ENCODE data around the gene PCGF1. TPM values are rescaled to one million over a fixed set of nuclear protein-coding genes. Genes with fewer than 3 reads are reported as not detected.
A peak's percentile ranks its signal among the peaks of the same experiment; 100 is the strongest.

PCGF1 gene
- total and polyA plus RNA-seq, 2 of the 4 experiments (the other 2 are of a cell fraction) = 23.4 to 31.4 TPM

GRCh38 chr2:74471332-74472065, 36.0 kb downstream of the PCGF1 start:
- H3K36me3 ChIP-seq (ENCODE audit: control insufficient read depth, insufficient read depth, low read length) = peaks cover 15% of the 10 kb centered on the region
- H3K4me1 ChIP-seq (ENCODE audit: control insufficient read depth, insufficient read depth, low read length) = peaks cover 4% of the 10 kb centered on the region; the same call in 1 of the 2 replicates
- H3K9me3 ChIP-seq (ENCODE audit: control insufficient read depth, insufficient read depth, low read length) = no peaks in the 10 kb centered on the region
- H2AK5ac ChIP-seq (ENCODE audit: low read depth, low read length) = no peak overlapping the region
- H3K4ac ChIP-seq (ENCODE audit: low read depth, low read length) = peak overlapping the region; percentile 95
- intact Hi-C loops (cut with micrococcal nuclease) (no loop called here), dilution Hi-C loops (cut with HindIII; ENCODE audit: low sequenced_read_pairs, unreplicated experiment) (no loop called here), in situ Hi-C loops (cut with MboI; ENCODE audit: low sequenced_read_pairs) (no loop called here)
- H2BK20ac ChIP-seq (ENCODE audit: low read depth, low read length) = no peak overlapping the region
- peak overlapping the region; percentile 65; the same call in 1 of the 2 replicates for H3K23ac ChIP-seq (ENCODE audit: low read depth, low read length)
- peak overlapping the region; percentile 97 to 98 for H4K8ac ChIP-seq (ENCODE audit: low read depth in 2 of 2, low read length in 2 of 2)
- ChIA-PET POLR2A (ENCODE audit: unreplicated experiment) (no interaction called here), CTCF (no interaction called here)
- peak overlapping the region; percentile 34 for H2BK5ac ChIP-seq (ENCODE audit: low read depth, low read length, poor library complexity, severe bottlenecking)
- H2AFZ ChIP-seq (replicated peaks; ENCODE audit: low read length, poor library complexity) = no peak overlapping the region
- H3K27me3 ChIP-seq (ENCODE audit: control insufficient read depth, insufficient read depth, low read length) = no peaks in the 10 kb centered on the region
- no peaks in the 10 kb centered on the region for H3K9me1 ChIP-seq (ENCODE audit: insufficient read depth, low read length)
- H4K91ac ChIP-seq (ENCODE audit: insufficient read depth, low read depth, low read length) = 0 out of 2 replicates have a peak overlapping the region, but pooled peaks have one; percentile 87
- ATAC-seq (ENCODE audit: low read depth) (no peak), DNase-seq (no peak)
- peaks cover 3 to 26% of the 10 kb centered on the region in 2 experiments; a peak in 2 of 4 replicates for H3K79me1 ChIP-seq (ENCODE audit: low read depth in 1 of 2, low read length in 2 of 2)
- no peak overlapping the region for H2BK15ac ChIP-seq (ENCODE audit: low read depth, low read length)
- peak overlapping the region; percentile 91 for H3K27ac ChIP-seq (ENCODE audit: insufficient read depth, low read length)
- BruUV-seq (replicated peaks) = no TSS peak
- H4K5ac ChIP-seq (ENCODE audit: low read depth, low read length) = peak overlapping the region; percentile 95
- WGBS, 2 experiments (ENCODE audit: extremely low coverage in 2 of 2, insufficient read length in 1 of 2) = 50% methylated on average over 4 of the region's 16 CpGs; no CpG with 5 or more reads in 1 of the 2 experiments
- peak overlapping the region; percentile 89 for H3K4me2 ChIP-seq (ENCODE audit: low read depth, low read length)
- peak overlapping the region; percentile 84 for H3K56ac ChIP-seq (ENCODE audit: extremely low read depth, insufficient read depth, low read length)
- peak overlapping the region; percentile 96; the same call in 1 of the 2 replicates for H3K14ac ChIP-seq (replicated peaks; ENCODE audit: low read depth, low read length)
- H3K9ac ChIP-seq (ENCODE audit: low read depth, low read length) = peak overlapping the region; percentile 93
- H2BK120ac ChIP-seq (ENCODE audit: low read depth, low read length) = no peak overlapping the region
- H3K18ac ChIP-seq (ENCODE audit: low read depth, low read length) = peak overlapping the region; percentile 16; the same call in 1 of the 2 replicates
- peak overlapping the region; percentile 4 for H2AK9ac ChIP-seq (replicated peaks; ENCODE audit: low read depth, low read length, poor library complexity)
- H3K4me3 ChIP-seq (ENCODE audit: insufficient read depth, low read depth, low read length) = peak overlapping the region; percentile 77
- TF ChIP-seq FOS (IDR thresholded peaks at IDR 0.05; ENCODE audit: low read depth, low read length) (no peak), RCOR1 (IDR thresholded peaks at IDR 0.05; ENCODE audit: insufficient replicate concordance, low read length) (no peak), MAFK (IDR thresholded peaks at IDR 0.05; ENCODE audit: low read depth, low read length) (no peak), MAZ (IDR thresholded peaks at IDR 0.05; ENCODE audit: borderline replicate concordance, low read depth, low read length) (no peak), MXI1 (IDR thresholded peaks at IDR 0.05; ENCODE audit: borderline replicate concordance, low read depth, low read length) (no peak), RFX5 (IDR thresholded peaks at IDR 0.05; ENCODE audit: low read depth, low read length) (no peak), ELK1 (IDR thresholded peaks at IDR 0.05; ENCODE audit: borderline replicate concordance, low read depth, low read length) (no peak), CHD1 (IDR thresholded peaks at IDR 0.05; ENCODE audit: low read depth, low read length) (no peak), RAD21 (IDR thresholded peaks at IDR 0.05; ENCODE audit: low read length) (no peak)
- no peaks in the 10 kb centered on the region for H4K20me1 ChIP-seq (ENCODE audit: insufficient read depth, low read length)
